T-helper 2 cell treated with Interferon-gamma antibody and Interleukin-4, amounts not matched to agents 100 ng/mL and 5 ng/mL, for 36 hours (primary cell): Measurements from ENCODE around the gene SDK2. TPM values are rescaled to one million over a fixed set of nuclear protein-coding genes. Genes with fewer than 3 reads are reported as not detected.

ENCODE experiments used
- intact Hi-C: fragments of 100-400 bp; cut with micrococcal nuclease; formaldehyde crosslinking; loops from one replicate; pipeline ENCODE4 v1.15.1; 2023
- total RNA-seq: library from RNA; stranded (reverse); gene quantifications from 2 replicates; pipeline ENCODE4 v1.2.3, GENCODE V29; 2022

The SDK2 gene
- total RNA-seq, 1 donor from 2014 or later, result 2.9 TPM

DNA sequence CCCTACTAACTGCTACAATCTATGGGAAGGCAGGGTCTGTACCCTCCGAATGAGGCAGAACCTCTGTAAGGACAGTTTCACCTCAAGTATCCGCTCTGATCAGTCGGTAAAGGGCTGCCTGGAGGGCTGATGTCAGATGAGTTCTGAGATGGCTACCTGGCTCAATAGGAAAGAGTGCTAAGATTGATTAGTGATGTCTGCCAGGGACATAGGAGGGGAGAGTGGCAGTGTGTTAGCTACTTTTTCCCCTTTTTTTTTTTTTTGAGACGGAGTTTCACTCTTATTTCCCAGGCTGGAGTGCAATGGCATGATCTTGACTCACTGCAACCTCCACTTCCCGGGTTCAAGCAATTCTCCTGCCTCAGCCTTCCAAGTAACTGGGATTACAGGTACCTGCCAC, 293.4 kb downstream of the SDK2 start:
- intact Hi-C loops, result no loop called here

DNA sequence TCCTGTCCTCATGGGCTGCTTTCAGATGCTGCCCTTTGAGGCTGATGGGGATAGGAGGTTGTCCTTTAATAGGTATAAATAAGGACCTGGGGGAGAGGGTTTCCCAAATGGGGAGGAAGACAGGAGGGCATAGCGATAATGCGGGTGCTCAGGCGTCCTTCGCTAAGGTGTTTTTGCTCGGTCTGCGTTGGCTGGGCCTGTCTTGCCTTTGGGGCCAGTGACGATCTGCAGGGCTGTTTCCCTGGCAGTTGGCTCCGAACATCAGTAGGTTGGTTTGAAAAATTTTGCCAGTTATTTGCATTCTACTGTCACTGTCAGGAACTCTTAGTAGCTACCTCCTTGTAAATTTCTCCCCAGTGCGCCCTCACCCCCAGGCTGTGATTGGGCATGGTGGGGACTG, 294.6 kb downstream of the SDK2 start:
- intact Hi-C loops, result no loop called here

DNA sequence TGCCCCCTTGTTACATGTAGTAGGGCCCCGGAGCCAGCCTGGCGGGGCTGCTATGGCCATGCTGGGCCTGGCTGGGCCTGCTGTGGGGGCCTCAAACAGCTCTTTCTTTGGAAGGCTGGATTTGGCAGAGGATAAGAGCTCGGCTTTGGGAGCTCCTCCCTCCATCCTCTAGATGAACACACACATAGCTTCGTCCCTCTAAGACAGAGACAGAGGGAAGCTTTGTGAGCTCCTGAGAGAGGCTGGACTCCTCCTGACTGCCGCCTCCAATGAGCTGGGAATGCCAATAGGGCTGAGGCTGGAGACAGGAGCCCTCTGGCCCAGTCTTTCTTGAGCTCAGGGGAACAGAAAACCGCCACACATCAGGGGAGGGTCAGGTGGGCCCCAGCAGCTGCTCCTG, 295.1 kb downstream of the SDK2 start:
- intact Hi-C loops, result no loop called here

DNA sequence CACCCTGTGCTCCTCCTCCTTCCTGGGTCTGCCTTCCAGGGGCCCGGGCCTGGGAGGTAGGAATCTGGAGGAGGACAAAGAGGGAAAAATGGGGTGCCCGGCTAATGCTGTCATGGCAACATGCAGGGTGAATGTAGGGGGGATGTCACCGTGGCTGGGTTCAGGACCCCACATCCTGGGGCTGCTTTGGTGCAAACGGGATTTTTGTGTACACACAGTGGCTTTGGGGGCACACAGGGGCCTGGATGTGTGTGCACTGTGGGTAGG, 295.5 kb downstream of the SDK2 start:
- intact Hi-C loops, result no loop called here

DNA sequence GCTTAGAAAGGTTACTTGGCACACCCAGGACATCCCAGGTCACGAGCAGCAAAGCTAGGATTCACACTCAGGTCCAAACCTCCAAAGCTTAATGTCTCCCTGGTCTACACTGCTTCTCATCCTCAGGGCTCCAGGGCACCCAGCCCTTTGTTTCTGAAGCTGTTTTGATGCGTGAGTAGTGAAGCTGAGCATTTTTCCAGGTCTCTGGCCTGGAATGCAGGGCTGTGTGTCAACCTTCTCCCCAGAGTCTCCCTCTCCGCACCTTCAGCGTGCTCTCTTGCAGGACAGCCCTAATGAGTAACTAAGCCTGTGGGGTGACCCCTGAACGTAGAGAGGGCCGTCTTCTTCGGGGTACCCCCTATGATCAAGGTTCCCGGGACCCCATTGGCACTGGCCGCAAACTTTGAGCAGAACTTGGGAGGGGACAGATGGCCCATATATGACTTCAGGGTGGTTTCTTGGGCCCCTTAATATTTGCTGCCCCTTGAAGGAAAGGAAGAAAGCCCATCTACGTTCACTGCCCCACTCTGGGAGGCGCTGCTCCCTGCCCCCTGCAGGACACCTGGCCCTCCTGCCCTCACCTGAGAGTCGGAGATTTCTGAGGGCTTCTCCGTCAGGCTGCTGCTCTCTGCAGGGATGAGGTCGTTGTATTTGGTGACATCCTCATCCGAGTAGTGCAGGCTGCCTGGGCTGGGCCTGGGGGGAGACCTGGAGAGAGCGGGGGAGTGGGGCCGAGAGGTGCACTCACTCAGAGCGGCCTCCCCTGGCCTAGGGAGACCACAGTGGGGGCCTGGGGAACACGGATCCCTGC, 296.0 kb downstream of the SDK2 start:
- intact Hi-C loops, result no loop called here

DNA sequence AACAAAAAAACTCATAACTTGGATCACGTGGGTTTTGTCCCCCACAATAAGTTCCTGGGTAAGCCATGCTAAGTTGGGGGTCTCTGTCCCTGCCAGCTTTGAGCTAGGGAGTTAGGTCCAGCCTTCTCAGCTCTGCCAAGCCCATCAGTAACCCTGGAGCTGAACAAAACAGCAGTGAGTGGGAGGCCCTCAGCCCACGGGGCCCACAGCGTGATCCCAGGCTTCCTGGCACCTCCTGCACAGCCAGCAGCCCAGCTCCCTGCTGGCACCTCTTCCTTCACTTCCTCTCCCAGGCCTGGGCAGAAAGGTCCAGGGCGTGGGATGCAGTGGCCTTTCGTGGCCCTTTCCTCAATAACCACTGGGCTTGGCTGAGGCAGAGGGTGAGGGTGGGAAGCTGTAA, 296.9 kb downstream of the SDK2 start:
- intact Hi-C loops, result no loop called here

DNA sequence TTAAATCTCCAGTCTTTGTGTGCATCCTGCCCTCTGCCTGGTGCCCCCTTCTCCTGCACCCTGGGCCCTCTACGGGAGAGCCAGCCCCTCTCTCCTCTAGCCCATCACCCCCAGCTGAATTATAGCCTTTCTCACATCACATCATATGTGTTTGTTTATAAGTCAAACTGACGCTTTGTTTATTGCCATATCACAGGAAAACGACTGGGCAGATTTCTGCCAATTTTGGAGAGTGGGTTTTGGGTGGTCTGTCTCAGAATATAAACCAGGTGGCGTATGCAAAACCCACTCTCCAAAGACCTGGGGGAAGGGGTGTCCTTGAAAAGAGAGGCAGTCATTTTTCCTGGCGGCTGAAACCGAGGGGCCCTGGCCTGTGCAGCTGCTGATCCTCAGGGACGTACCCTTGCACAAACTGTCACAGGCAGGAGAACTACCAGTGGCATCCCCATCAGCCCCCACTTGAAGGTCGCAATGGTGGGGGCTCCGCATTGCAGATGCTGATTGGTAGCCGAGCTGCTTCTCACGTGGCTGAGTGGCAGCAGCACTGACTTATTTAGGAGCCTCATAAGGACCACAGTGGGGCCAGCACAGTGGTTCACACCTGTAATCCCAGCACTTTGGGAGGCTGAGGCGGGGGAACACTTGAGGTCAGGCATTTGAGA, 297.6 kb downstream of the SDK2 start:
- intact Hi-C loops, result no loop called here

DNA sequence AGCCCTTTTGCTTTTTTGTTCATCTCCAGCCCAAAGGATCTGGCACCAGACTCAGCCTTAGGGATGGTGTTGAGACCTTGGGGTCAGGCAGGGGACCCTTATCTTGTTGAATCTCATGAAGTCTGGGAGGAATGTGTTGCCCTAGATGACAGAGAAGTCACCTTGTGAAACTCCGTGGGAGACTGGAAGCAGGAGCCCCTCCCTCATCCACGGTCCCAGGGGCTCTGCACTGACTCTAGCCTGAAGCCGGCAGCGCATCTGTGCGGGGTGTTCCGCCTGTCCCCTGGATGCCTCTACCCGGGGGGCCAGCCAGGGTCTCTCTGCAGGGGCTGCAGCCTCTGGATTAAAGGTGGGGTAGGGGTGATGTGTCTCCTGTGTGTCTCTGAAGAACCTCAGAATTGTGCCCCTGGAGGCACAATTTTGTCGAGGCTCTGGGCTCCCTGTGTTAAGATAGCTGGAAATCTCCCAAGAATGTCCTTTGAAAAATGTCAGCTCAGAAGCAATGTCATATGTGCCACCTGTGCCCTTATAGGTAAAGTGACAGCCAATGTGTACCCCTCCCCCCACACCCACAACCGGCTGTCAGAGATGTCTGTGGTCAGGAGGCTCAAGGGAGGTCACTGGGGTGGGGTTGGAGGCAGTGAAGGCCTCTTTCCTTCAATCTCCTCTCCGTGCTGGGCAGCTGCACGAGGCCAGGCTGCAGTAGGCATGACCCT, 300.3 kb downstream of the SDK2 start:
- intact Hi-C loops, result no loop called here

DNA sequence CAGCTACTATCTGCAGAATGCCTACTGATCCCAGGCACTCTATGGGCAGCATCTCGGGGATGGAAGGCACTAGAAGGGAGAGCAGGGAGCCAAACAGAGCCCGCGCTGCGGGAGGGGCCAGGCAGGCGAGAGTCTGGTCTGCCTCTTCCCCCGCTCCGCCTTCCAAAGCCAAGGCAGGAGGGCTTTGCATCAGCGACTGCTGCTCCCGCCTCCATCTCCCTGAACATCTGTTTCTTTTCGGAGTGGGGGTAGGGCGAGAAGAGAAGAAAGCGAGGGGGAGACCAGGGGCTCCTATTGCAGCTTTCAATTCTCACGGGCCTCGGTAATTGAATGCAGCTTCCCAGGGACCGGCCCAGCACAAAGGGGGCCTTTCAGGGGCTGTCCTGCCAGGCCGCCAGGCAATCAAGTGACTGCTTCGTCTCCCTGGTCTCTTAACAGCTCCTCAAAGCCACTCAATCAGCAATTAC, 301.0 kb downstream of the SDK2 start:
- intact Hi-C loops, result no loop called here

DNA sequence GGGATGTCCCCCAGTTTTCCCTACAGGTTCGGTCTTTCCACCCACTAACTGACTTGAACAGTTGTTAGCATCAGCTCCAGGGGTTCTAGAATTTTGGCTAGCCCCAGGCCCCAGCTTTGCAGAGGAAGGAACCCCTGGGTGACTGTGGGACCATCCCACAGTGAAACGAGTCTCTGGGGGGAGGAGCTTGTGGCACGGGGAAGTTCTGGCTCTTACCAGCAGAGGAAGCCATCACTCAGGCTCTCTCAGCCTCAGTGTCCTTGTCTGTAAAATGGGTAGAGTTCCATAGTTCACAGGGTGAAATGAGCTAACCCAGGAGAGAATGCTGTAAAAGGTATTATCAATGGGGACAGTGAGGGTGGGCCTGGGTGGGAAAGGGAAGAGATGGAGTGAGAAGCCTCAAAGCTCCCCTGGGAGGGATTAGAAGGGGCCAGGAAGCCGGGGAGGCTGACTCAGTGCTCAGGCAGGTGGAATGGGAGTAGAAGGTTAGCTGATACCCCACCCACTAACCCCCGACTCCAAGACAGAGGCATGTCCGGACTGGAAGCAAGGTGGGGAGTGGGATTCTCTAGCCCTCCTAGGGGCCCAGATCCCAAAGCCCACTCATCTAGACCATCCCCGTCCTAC, 301.6 kb downstream of the SDK2 start:
- intact Hi-C loops, result no loop called here

DNA sequence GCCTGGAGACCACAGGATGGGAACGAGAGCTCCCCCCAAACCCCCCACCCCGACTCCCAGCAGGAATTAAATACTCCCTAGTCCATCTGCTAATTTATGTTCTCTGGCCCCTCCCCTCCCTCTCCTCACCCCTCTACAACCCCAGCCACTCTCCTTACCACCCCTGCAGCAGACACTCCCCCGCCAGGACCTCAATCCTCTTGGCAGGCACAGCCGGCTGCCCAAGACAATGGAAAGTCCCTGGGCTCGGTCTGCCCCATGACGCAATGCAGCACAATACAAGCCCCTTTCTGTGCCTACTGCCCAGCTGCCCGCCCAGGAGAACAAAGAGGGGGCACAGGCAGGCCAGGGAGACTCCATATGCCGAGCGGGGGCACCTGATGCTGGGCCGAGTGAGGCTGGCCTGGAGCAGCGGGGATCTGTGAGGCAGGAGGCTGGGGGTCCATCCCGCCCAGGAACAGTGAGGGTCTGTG, 302.2 kb downstream of the SDK2 start:
- intact Hi-C loops, result no loop called here

DNA sequence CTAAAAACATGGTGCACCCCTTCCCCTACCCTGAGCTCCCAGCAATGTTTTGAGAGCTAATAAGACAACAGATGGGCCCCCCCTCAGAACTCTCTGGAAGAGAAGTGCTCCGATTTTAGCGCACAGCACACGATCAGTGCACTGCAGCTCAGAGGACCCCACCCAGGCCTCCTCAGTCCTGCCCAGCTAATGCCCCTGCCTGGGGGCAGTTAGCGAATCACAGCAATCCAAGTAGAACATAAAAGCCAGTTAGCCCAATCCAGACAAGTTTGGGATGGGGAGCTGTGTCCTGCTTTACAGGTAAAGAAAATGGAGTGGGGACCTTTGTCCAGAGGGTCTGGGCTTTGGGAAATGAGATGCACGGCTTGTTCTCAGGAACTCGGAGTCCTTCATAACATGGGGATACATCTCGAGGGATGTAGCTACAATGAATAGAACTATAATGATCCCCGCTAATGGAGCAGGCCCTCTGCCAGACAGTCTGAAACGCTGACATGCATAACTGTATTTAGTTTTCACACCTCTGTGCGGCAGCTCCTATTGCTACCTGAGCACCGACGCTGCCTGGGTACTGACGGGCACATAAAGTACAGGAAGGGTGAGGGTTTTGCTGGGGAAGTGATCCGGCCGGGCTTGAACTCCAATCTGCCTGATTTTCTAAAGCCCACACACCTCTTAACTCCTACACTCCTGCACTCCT, 302.7 kb downstream of the SDK2 start:
- intact Hi-C loops, result no loop called here

DNA sequence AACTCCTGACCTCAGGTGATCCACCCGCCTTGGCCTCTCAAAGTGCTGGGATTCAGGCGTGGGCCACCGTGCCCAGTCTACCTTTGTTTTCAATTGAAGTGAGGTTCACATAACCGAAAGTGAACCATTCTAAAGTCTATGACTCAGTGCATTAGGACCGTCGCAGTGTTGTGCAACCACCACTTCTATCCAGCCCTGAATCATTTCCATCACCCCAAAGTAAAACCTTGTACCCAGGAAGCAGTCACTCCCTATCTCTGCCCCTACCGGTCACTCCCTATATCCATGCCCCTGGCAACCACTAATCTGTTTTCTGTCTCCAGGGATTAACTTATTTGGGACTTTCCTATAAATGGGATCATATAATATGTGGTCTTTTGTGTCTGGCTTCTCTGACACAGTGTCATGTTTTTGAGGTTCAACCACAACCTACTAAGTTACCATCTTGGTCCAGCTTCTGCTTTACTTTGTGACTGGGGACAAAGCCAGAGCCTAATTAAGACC, 304.1 kb downstream of the SDK2 start:
- intact Hi-C loops, result no loop called here

DNA sequence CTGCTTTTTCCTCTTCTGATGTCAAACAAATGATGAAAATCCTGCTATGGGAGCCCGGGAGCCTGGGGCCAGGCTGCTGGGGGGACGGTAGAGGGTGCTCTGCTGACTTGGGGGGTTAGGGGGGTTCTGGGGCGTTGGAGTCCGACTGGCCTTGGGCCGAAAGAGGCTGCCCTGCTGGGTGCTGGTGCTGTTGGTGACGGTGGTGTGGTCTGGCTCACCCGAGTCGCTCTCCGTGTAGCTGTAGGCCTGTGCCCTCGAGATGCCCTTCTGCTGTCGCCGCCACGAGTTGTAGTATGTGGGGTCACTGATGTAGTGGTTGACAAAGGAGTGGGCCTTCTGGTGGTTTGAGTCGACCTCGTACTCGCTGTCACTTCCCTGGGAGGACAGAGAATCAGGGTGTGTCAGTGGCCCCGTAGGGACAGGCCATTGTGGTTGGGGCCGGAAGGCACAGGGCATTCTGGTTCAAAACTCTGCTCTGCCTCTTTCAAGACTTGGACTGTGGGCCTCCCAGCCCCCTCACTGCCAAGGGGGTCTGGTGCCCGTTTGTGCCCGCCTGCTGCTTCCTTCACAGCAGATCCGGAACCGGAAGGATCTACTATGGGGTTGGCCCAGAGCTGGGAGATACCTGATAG, 305.6 kb downstream of the SDK2 start:
- intact Hi-C loops, result no loop called here

DNA sequence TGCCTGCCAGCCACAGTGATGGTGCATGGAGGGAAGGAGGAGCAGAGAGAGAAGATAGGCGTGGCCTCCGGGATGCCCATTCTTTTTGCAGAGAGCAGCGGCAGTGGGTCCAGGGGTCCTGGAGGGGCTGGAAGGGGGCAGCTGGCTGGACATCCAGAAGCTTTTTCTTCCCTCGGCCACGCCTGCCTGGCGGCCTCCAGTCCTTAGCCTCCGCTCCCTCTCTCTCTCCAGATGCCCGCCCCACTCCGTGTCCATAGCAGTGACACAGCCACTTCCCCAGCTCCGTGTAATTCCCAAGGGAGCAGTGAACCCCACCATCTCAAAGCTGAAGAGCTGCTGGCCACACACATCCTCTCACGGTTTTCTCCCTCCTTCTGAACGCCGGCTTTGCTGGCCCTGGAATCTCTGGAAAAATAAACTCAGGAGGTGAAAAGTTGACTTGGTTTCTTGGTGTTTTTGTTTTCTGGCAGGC, 306.2 kb downstream of the SDK2 start:
- intact Hi-C loops, result no loop called here

DNA sequence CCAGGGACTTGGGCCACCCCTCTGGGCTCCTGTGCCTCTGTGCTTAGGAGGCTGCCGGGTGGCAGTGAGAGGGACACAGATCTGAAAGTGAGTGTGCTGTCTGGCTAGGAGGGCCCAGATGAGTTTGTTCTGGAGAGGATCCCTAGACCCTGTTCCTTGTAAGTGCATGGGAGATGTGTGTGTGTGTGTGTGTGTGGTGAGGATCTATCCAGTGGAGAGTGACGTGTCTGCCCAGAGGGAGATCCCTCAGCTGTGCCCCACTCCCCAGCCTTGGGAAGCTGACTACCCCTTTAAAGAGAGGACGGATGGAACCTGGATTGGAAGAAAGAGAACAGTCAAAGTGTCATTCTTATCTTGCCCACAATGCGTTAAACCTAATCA, 306.9 kb downstream of the SDK2 start:
- intact Hi-C loops, result no loop called here

DNA sequence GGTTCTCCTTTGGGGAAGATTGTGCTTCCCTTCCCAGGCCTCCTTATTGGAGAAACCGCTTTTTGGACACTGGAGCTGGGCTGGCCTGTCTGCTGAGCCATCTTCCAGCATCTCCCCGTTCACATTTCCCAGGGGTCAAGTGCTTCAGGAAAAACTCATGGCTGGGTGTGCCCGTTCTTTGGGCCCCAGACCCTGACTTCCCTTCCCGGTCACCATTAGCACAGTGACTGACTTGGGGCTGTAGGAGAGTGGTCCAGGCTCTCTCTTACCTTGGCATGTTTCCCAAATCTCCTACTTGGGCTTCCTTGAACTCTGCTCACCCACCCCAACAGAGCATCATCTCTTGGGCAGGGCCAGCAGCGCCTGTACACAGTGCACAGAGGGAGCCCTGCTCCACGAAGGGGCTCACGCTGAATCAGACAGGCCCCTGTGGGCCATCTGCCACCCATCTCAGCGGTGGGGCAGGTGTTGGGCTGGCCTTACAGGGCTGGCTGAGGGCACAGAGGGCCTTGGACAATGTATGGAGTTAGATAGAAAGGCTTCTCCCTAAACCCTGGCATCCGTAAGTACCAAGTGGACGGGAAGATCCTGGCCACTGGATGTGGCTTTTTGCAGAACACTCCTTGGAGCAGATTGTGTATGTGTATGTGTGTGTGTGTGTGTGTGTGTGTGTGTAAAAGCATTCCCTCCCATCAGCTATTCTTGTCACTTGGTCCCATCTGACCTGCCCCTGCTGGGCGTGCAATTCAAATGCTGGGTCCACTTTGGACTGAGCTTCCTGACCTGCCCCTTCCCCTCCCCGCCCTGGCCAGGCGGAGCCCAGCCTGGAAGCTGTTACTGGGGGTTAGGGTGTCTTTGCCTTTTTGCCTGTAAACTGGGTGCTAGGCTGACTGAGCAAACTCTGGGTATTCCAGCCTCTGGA, 307.6 kb downstream of the SDK2 start:
- intact Hi-C loops, result no loop called here

DNA sequence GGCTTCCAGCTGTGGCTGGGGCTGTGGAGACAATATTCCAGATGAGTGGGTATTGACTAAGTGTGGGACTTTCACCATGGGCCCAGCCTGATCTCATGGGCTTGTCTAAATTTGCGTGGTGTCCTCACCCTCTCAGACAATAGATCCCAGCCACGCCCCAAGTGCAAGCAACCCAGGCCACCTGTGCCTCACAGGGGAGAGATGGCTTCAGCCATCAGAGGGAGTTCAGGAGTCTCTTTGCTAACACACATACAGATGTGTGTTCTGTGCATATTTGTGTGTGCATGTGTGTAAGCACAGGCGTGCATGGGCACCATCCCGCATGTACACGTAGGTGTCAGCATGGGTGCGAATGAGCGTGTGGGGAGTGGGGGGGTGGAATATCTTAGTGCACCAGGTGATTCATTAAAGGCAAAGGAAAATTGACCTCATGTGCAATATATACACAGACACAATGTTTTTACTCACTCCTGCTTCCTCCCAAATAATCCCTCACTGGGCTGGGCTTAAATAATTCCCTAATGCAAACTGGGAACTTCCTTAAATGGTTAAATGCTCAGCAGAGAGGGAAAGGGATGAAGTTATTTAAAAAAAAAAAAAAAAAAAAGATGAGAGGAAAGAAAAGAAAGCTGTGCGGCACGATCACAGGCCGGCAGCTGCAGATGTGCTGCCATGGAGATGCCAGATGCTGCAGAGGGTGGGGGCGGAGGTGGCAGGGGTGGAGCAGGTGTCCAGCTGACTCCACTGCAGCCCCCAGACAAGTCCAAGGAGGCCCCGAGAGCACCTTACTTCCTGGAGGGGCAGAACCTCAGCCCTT, 308.4 kb downstream of the SDK2 start:
- intact Hi-C loops, result no loop called here
